ENCODE results near the gene MYBBP1A. TPM values are rescaled to one million over a fixed set of nuclear protein-coding genes. Genes with fewer than 3 reads are reported as not detected.

Gene MYBBP1A
- total RNA-seq, 1 experiment from 2014 or later: 130 TPM

GRCh38 chr17:4604111-4604644 is 49.0 kb upstream of the MYBBP1A start:
- CTCF ChIA-PET: no interaction called here
- BruUV-seq (replicated peaks): no TSS peak
- Histone ChIP-seq H3K9me2 (ENCODE audit: insufficient read depth) (no peaks in the 10 kb centered on the region), H3K4me2 (ENCODE audit: low read length) (no peak overlapping the region), H3K27ac (ENCODE audit: low read depth, low read length) (no peak overlapping the region), H3K4me1 (ENCODE audit: control insufficient read depth in 1 of 2, insufficient read depth in 2 of 2, low read length in 2 of 2) (no peaks in the 10 kb centered on the region; a peak in 1 of 4 replicates), H4K20me1 (ENCODE audit: insufficient read depth) (no peaks in the 10 kb centered on the region), H3K36me3 (ENCODE audit: control insufficient read depth in 1 of 2, insufficient read depth in 2 of 2, low read length in 2 of 2) (no peaks in the 10 kb centered on the region), H3K4me3 (replicated peaks in 1 of 2; ENCODE audit: low read depth in 1 of 2, low read length in 2 of 2) (no peak overlapping the region), H3K9ac (ENCODE audit: low read length) (no peak overlapping the region), H3K27me3 (ENCODE audit: insufficient read depth, low read length) (no peaks in the 10 kb centered on the region), H3K9me3 (ENCODE audit: control insufficient read depth in 1 of 2, insufficient read depth in 1 of 2, low read depth in 1 of 2, low read length in 2 of 2) (no peaks in the 10 kb centered on the region), H2AFZ (ENCODE audit: low read depth, low read length, poor library complexity, severe bottlenecking) (no peak overlapping the region), H3K79me2 (ENCODE audit: insufficient read depth, low read length) (no peaks in the 10 kb centered on the region)
- intact Hi-C loops (cut with micrococcal nuclease): no loop called here
- RAD21 ChIA-PET (ENCODE audit: low non-redundant PET in 1 of 2, low total read pairs in 2 of 2, uncharacterized antibody in 2 of 2, unreplicated experiment in 2 of 2): no interaction called here
- DNase-seq (ENCODE audit: low read depth, low spot score) (no peak), ATAC-seq (no peak)
- POLR2A ChIA-PET: no interaction called here
- TF ChIP-seq POLR2AphosphoS5 (IDR thresholded peaks at IDR 0.05; ENCODE audit: low read depth, low read length) (no peak), SIN3A (IDR thresholded peaks at IDR 0.05; ENCODE audit: low read depth) (no peak), ZNF274 (IDR thresholded peaks at IDR 0.05; ENCODE audit: low read depth, low read length) (no peak), ELF1 (IDR thresholded peaks at IDR 0.05; ENCODE audit: borderline replicate concordance, low read depth) (no peak), RAD21 (IDR thresholded peaks at IDR 0.05; ENCODE audit: low read depth) (no peak), TCF7L2 (IDR thresholded peaks at IDR 0.05; ENCODE audit: borderline replicate concordance, extremely low read depth, insufficient read depth, insufficient read length) (no peak), REST (IDR thresholded peaks at IDR 0.05; ENCODE audit: low read depth) (no peak), FOSL1 (IDR thresholded peaks at IDR 0.05; ENCODE audit: low read depth) (no peak), POLR2A (IDR thresholded peaks at IDR 0.05; ENCODE audit: borderline replicate concordance, extremely low read depth, insufficient read depth, insufficient read length) (no peak), EZH2phosphoT487 (IDR thresholded peaks at IDR 0.05; ENCODE audit: borderline replicate concordance) (no peak), MAX (IDR thresholded peaks at IDR 0.05) (no peak), EZH2 (IDR thresholded peaks at IDR 0.05) (no peak), SP1 (IDR thresholded peaks at IDR 0.05; ENCODE audit: low read depth) (no peak), CTCF (IDR thresholded peaks at IDR 0.05 in 2 of 3, conservative IDR thresholded peaks at IDR 0.05 in 1 of 3; ENCODE audit: borderline replicate concordance in 1 of 3, insufficient read depth in 1 of 3, low read depth in 2 of 3, low read length in 2 of 3) (no peak), CBX3 (IDR thresholded peaks at IDR 0.05; ENCODE audit: low read depth) (no peak), ZFX (IDR thresholded peaks at IDR 0.05) (no peak)
